Spinal cord (tissue), 10 donors: ENCODE measurements around the gene MED23. TPM values are rescaled to one million over a fixed set of nuclear protein-coding genes. Genes with fewer than 3 reads are reported as not detected.

ENCODE experiments used
- DNase-seq, 6 donors: peaks; one replicate each; pipeline versions ENCODE4 v3.0.0 to v3.0.0-alpha.2; 2013 to 2015; ENCODE audit warnings: low spot score in 6 of 6, low read depth in 4 of 6
- H3K27ac ChIP-seq: one replicate; pipeline ENCODE4 v1.5.1; 2013; ENCODE audit warnings: low read depth, low read length, control low read depth
- H3K27me3 ChIP-seq: one replicate; pipeline ENCODE4 v1.6.1; 2013; ENCODE audit warnings: low read length; ENCODE audit not compliant: control insufficient read depth, insufficient read depth
- H3K36me3 ChIP-seq: one replicate; pipeline ENCODE4 v1.6.1; 2013; ENCODE audit warnings: low read length; ENCODE audit not compliant: control insufficient read depth, insufficient read depth
- H3K4me1 ChIP-seq: one replicate; pipeline ENCODE4 v1.6.1; 2013; ENCODE audit warnings: low read length; ENCODE audit not compliant: control insufficient read depth, insufficient read depth
- H3K4me3 ChIP-seq: one replicate; pipeline ENCODE4 v1.5.1; 2013; ENCODE audit warnings: low read depth, low read length, control low read depth
- H3K9me3 ChIP-seq: one replicate; pipeline ENCODE4 v1.6.1; 2013; ENCODE audit warnings: low read length; ENCODE audit not compliant: control insufficient read depth, insufficient read depth
- WGBS: methylation state at CpG from one replicate; pipeline ENCODE4 v1.1.5; 2013; ENCODE audit warnings: missing lambda C conversion rate; ENCODE audit not compliant: insufficient coverage; 5-methylcytosine and 5-hydroxymethylcytosine counted together
- polyA plus RNA-seq, 2 donors: library from polyadenylated mRNA; unstranded; fragments of 120-200 nt; gene quantifications; one replicate each; pipeline ENCODE4 v1.2.1, GENCODE V29; 2013; ENCODE audit not compliant: insufficient read length in 2 of 2
- total RNA-seq, 2 donors: library from RNA; depleted of rRNA in 1 of 2; stranded (reverse); fragments of 120-200 nt in 1 of 2; fragments of >200 nt in 1 of 2; gene quantifications; one replicate each; pipeline versions ENCODE4 v1.2.3 to v1.2.4, GENCODE V29; 2013 to 2014
- donor health status: healthy.

MED23 gene
- total and polyA plus RNA-seq, 4 donors: 33.5 to 55.1 (median 37.1) TPM

DNA sequence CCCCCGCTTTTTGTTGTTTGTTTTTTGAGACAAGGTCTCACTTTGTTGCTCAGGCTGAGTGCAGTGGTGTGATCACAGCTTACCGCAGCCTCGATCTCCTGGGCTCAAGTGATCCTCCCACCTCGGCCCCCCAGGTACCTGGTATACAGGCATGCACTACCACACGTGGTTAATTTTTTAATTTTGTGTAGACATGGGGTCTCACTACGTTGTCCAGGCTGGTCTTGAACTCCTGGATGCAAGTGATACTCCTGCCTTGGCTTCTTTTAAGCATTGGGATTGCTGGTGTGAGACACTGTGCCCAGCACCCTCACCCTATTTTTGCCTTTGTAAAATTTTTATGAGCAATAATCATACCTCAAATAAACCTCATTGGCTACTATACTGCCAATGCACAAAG, 14.5 kb upstream of the MED23 start:
- no peak overlapping the region for H3K27ac ChIP-seq
- H3K27me3 ChIP-seq: no peaks in the 10 kb centered on the region
- H3K4me3 ChIP-seq: no peak overlapping the region
- no peaks in the 10 kb centered on the region for H3K36me3 ChIP-seq
- no peaks in the 10 kb centered on the region for H3K4me1 ChIP-seq
- 95% methylated on average over 4 of the region's 6 CpGs for WGBS
- DNase-seq: no peak
- no peaks in the 10 kb centered on the region for H3K9me3 ChIP-seq

DNA sequence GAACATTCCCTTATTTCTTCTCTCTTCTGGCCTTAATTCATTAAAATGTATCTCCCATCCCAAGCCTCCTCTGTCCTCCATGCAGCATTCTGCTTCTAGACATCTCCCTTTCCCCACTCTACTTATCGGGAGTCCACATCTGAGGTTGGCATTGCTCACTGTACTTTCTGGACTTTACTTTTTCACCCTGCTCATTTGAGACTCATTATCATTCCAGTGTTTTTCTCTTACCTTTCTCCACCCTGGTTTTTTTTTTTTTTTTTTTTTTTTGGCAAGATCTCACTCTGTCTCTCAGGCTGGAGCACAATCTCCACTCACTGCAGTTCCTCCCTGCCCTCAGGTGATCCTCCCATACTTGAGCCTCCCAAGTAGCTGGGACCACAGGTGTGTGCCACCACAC, 13.5 kb upstream of the MED23 start:
- Histone ChIP-seq H3K4me3 (no peak overlapping the region), H3K27me3 (no peaks in the 10 kb centered on the region), H3K4me1 (no peaks in the 10 kb centered on the region), H3K36me3 (no peaks in the 10 kb centered on the region), H3K27ac (no peak overlapping the region), H3K9me3 (no peaks in the 10 kb centered on the region)
- 80% methylated on average over 1 of the region's 1 CpG for WGBS
- no peak for DNase-seq

DNA sequence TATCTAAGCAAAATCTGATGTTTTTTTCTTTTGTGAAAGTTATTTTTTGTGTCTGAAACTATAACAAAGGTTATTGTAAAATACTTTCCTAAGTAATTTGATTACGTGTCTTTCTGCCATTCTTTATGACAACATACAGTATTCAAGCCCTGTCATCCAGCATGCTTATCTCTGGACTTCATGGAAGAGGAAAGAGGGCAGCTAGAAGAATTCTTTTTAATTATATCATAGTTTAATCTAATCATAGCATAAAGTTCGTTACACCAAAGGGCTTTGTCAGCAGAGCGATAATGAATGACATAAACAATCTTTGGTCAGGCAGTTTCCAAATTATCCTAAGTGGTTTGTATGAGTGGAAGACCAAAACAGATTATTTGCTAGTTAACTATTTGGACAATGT, 12.5 kb upstream of the MED23 start:
- no CpG with 5 or more reads among the region's 3 CpGs for WGBS
- Histone ChIP-seq H3K27me3 (no peaks in the 10 kb centered on the region), H3K4me1 (no peaks in the 10 kb centered on the region), H3K36me3 (no peaks in the 10 kb centered on the region), H3K27ac (no peak overlapping the region), H3K9me3 (no peaks in the 10 kb centered on the region), H3K4me3 (no peak overlapping the region)
- no peak for DNase-seq

DNA sequence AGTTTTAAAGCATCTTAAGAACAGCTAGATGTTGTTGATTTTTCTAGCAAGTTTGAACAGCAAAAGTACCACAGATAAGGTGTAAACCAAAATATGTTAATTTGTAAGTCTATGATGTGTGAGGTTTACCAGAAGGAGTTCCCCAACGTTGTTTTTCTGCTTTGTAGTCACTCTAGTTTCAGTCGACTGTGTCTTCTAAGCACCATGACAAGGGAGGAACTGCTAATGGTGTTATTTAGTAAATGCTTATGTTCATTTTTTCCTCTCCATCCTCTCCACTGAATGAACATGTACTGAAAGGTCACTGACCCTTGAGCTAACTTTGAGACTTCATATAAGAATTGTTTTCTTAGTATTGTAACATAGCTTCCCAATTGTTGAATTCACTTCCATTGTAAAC, 12.1 kb upstream of the MED23 start:
- no peak for DNase-seq
- Histone ChIP-seq H3K9me3 (no peaks in the 10 kb centered on the region), H3K27me3 (no peaks in the 10 kb centered on the region), H3K4me3 (no peak overlapping the region), H3K27ac (no peak overlapping the region), H3K36me3 (no peaks in the 10 kb centered on the region), H3K4me1 (no peaks in the 10 kb centered on the region)
- 20% methylated on average over 1 of the region's 2 CpGs for WGBS

DNA sequence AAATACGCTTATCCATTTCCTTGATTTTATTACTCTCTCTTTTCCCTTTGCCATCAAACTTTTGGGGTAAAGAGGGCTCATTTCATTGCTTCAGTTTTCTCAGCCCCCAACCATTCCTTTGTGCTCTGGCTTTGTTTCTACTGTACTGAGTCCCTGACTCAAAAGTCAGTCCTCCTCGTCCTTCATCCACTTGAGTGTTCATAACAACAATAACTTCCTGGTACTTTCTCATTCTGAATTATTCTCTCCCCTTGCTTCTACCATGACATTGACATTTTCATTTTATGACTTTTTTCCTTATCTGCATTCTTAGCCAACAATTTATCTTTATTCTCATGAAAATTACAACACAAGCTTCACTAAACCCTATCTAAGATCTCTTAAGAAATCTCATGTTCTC, 10.0 kb upstream of the MED23 start:
- H3K4me1 ChIP-seq: no peaks in the 10 kb centered on the region
- no peak overlapping the region for H3K4me3 ChIP-seq
- H3K9me3 ChIP-seq: no peaks in the 10 kb centered on the region
- no peaks in the 10 kb centered on the region for H3K36me3 ChIP-seq
- no peak for DNase-seq
- WGBS: 77% methylated on average over 1 of the region's 2 CpGs
- no peaks in the 10 kb centered on the region for H3K27me3 ChIP-seq
- H3K27ac ChIP-seq: no peak overlapping the region

DNA sequence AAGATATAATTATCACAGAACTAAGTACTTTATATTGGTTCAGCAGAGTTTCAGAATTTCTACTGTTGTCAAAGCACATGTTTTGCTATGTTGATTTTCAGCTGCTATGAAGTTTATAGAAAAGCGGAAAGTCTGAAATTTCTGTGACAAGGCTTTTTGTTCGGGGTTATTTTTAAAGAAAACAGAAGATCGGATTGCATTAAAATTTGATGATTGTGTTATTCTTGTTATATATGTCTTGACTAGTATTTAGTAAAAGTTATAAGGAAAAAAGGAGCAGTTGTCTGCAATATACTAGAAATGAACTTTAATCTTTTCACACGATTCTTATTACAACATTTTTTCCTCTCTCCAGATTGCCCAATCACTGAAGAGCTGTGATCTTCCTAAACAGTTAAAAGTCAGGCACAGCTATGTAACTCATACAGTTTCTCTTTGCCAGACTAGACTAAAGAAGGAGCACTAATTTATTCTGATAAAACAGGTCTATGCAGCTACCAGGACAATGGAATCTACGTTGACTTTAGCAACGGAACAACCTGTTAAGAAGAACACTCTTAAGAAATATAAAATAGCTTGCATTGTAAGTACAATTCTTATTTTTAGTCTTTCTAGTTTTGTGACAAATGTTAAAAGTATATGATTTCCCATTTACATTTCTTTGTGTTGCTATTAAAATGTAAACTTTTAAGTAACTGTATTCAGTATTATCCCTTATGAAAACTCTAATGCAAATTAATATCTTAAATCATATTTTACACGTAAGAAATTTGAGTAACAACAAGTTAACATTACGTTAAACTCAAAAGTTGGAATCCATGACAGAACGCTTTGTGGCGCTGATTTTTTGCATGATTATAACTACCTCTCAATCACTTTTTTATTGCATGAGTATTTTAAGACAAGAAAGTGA, 9.1 kb upstream of the MED23 start, which contains the start of gene ENPP3:
Gene ENPP3 (plus strand): TSS at position 423 of the 913 bp plus-strand sequence. CDS start 83 bp downstream, at position 506.
- no peaks in the 10 kb centered on the region for H3K27me3 ChIP-seq
- WGBS: 85% methylated on average over 3 of the region's 10 CpGs
- no peaks in the 10 kb centered on the region for H3K4me1 ChIP-seq
- H3K9me3 ChIP-seq: no peaks in the 10 kb centered on the region
- no peaks in the 10 kb centered on the region for H3K36me3 ChIP-seq
- no peak within 1 kb of the TSS for H3K4me3 ChIP-seq
- H3K27ac ChIP-seq: no peak within 1 kb of the TSS
- DNase-seq: no peak

DNA sequence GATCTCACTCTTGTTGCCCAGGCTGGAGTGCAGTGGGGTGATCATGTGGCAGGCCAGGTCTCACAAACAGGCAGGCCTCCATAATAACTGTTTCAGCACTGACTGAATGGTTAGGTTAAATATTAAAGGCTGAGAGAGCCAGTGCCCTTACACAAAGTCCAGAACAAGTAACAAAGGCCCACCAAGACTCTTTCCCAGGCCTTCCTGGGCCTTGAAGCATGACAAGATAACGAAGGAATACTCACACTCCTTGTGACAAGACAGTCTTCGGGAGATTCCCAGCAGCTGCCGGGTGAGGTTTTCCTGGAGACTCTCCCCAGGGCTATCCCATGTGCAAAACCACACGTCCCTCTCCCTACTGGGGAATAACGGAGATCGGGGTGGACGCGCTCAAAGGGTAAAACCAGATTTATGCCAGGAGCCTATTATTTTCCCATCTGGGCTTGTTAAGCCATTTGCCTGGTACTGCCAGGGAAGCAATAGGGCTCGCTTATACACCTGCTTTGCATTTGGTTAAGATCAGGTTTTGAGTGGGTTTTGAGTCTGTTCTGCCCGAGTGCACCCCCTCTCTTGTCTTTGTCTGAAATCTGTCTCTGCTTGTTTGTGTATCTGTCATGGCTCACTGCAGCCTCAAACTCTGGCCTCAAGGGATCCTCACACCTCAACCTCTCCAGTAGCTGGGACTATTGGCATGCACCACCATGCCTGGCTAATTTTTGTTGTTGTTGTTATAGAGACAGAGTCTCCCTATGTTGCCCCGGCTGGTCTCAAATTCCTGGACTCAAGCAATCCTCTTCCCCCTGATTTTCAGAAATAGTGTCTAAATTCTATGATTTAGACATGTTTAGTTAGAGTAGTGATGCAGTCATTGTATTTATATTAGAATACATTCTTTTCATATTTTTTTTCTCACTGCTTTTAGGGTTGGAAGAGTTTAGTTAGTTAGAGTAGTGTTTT, 7.6 kb upstream of the MED23 start:
- WGBS: 87% methylated on average over 7 of the region's 11 CpGs
- H3K9me3 ChIP-seq: no peaks in the 10 kb centered on the region
- no peaks in the 10 kb centered on the region for H3K4me1 ChIP-seq
- no peak for DNase-seq
- no peak overlapping the region for H3K4me3 ChIP-seq
- no peak overlapping the region for H3K27ac ChIP-seq
- no peaks in the 10 kb centered on the region for H3K36me3 ChIP-seq
- peaks cover 2% of the 10 kb centered on the region for H3K27me3 ChIP-seq

DNA sequence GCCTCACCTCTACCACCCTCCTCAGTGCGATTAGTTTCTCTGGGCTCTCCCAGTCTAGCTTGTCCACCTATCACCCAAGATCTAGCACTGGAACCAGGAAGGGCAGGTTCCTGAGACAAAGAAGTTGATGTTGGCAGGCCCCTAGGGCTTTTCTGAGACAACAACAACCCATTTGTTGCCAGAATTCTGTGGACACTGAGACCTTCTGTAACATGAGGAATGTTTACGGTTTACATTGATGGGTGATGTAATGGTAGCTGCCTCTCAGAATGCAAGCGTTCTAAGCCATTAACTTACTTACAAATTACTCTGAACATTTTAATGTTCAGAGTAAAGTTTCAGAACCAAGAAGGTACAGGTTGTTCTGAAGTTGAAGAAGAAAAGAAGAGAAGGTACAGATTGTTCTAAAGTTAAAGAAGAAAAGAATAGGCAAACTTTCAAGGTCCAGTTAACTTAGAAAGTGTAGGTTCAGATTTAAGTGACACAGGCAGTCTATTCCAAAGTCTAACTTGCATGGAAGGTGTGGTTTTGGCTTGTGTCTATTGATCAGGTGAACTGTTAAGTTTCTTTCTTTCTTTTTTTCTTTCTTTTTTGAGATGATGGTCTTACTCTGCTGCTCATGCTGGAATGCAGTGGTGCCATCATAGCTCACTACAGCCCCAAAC, 3.7 kb upstream of the MED23 start:
- Histone ChIP-seq H3K9me3 (no peaks in the 10 kb centered on the region), H3K36me3 (no peaks in the 10 kb centered on the region), H3K4me3 (no peak overlapping the region), H3K4me1 (peaks cover 4% of the 10 kb centered on the region), H3K27ac (no peak overlapping the region), H3K27me3 (peaks cover 2% of the 10 kb centered on the region)
- DNase-seq: no peak
- WGBS: no CpG with 5 or more reads among the region's 3 CpGs

DNA sequence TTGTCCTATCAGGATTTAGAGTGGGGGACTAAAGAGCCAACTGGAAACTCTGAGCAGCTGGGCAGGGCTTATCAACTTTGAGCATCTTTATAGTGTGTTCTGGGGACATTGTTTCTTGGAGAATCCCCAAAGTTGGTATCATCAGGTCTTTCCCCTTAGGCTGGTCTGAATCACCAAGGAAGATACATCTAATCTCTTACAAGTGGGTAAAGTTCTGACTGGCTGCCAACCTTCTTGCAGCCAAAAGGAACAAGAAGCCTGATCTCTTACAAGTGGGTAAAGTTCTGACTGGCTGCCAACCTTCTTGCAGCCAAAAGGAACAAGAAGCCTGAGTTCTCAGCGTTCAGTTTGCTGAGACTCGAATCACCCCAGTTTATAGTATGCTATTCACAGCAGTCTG, 1.6 kb upstream of the MED23 start:
- H3K27me3 ChIP-seq: peaks cover 2% of the 10 kb centered on the region
- H3K9me3 ChIP-seq: no peaks in the 10 kb centered on the region
- H3K27ac ChIP-seq: no peak overlapping the region
- WGBS: no CpG with 5 or more reads among the region's 2 CpGs
- peaks cover 4% of the 10 kb centered on the region for H3K4me1 ChIP-seq
- no peak overlapping the region for H3K4me3 ChIP-seq
- no peaks in the 10 kb centered on the region for H3K36me3 ChIP-seq
- peak in 3 of 6 donors; percentile 6 to 43 (median 30) for DNase-seq
